Measurements from ENCODE around the gene KIF3A.
A peak's percentile ranks its signal among the peaks of the same experiment; 100 is the strongest.

Gene KIF3A

GRCh38 chr5:132736853-132737833 is at the start of gene KIF3A:
Gene KIF3A, minus strand, starts transcription at chr5:132737546. Its CDS starts 127 bp downstream, at chr5:132737419.
- peak; percentile 97 for DNase-seq

DNA sequence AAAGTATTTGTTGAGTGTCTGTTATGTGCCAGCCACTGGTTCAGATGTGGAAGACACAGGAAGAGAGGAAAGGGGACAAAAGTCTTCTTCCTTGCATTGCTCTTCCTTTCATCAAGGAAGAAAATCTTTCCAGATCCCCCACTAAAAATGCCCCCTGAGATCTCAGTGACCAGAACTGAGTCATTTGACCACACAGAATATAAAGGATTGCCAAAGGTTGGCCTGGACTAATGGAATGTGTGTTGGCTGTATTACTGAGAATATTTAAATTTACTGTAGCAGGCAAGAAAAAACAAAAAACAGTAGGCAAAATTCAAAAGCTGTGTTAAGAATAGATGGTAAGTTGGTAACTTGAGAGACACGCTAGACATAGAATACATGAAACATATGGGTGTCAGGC is 49.7 kb upstream of the KIF3A start:
- no peak for DNase-seq

DNA sequence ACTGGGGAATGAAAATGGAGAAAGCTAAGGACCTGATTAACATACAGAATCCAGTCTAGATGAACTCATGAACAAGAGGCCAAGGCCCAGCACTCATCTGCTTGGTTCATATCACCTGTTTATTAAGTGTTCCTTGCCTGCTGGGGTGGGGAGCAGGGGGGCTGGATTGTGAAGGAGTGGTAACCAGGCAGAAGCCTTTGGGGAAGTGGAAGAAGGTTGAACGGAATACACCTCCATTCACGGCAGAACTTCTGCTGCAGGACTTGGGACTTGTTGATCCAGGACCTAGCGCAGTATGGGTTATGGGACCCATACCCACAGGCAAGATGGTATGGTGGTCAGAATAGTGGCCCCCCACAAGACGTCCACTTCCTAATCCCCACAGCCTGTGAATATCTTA is 48.5 kb upstream of the KIF3A start:
- no peak for DNase-seq

DNA sequence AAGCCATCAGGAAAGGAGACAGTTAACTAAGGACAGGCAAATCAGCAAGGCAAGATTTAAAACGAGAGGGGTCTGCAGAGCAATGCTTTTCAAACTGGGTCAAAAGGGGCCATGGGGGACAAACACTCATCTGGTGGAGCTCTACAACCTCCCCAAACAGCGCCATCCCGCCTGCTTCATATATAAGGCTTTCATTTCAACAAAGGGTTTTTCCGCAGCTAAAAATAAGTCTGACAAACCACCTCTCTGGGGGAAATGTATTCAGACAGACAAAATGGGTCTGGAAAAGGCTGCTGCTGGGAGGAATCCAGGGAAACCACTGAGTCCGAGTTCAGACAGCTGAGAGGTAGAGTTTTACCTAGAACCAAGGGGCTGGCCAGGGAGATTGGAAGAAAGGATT is 48.0 kb upstream of the KIF3A start:
- no peak for DNase-seq

- DNase-seq: no peak
These were observed 44.8 kb upstream of the KIF3A start for GRCh38 chr5:132782101-132782500.

DNA sequence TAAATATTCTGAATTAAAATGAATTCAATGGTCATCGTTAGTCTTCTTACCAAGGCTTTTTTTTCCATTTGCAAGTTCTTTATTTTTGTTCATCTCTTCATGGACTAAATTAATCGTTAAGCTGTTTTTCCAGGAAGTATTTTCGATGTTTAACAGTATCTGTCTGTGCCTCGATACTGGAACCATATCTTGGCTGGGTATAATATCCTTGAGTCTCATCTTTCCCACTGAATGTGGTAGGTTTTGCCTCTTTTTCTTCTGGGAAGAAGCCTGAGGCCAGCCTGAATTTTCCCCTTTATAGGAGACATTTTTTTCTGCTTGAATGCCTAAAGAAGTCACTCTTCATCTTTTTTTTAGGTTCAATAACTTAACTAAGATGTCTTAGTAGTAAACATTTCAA is 43.7 kb upstream of the KIF3A start:
- no peak for DNase-seq

GRCh38 chr5:132780577-132780976 is 43.2 kb upstream of the KIF3A start:
- no peak for DNase-seq

- DNase-seq: no peak
These were observed 42.6 kb upstream of the KIF3A start for GRCh38 chr5:132779961-132780360.

DNA sequence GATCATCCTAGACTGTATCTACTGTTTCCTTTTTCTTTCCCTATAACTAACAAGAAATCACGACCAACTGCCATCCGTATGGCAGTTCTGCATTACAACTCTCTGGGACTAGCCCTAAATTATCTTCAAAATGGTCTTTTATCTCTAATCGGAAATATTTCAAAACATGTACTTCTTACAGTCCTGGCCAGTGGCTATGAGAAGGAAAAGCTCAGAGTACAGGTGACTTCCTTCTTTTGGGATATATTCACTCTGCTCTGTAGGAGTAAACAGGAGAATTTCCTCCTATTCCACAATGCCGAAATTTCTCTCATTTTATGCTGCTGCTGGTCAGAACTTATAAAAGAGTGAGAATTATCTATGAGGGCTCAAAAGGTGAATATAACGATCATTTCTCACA is 41.5 kb upstream of the KIF3A start:
- no peak for DNase-seq

GRCh38 chr5:132778129-132778528 is 40.8 kb upstream of the KIF3A start:
- DNase-seq: no peak

DNA sequence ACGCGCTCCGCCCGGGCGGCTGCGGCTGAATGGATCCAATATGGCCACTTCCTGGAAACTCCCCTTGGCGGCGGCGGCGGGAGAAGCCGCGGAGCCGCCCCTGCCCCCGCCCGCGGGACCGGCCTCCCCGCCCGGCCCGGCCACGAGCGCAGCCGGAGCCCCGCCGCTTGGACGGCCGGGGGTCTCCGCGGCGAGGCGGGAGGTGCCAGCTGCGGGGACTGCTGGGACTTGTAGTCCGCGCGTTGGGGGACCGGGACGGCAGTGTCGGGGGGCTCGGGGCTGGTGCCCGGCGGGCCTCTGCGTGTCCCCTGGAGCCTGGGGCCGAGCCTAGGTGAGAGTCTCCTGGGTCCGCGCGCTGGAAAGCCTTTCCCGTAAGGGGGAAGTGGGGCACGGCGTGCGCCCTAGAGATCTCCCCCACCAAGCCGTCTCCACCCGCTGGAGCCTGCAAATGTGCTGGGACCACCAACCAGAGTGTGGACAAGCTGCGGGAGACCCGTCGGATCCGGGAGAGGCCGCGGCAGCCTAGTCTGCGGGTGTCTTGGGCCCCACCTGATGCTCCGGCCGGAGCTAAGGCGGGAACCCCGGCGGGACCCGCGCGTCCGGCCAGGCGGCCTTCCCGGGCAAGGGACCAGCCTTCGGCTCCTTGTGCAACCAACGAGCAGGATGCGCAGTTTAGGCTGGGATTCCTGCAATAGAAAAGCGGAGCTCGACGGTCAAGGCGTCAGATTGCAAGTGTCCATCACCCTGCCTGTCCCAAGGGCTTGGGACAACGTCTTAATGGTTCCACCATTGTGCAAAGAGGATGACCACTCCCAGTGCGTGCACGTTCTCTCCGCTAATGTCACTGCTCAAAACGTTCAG is 40.1 kb upstream of the KIF3A start, which contains the start of gene SEPTIN8:
Gene SEPTIN8, minus strand, starts transcription at position 31 of the 861 bp plus-strand sequence. CDS start 102 bp downstream, outside the sequence.
- DNase-seq: no peak

- DNase-seq: no peak
These were observed 39.5 kb upstream of the KIF3A start for GRCh38 chr5:132776938-132777208.

DNA sequence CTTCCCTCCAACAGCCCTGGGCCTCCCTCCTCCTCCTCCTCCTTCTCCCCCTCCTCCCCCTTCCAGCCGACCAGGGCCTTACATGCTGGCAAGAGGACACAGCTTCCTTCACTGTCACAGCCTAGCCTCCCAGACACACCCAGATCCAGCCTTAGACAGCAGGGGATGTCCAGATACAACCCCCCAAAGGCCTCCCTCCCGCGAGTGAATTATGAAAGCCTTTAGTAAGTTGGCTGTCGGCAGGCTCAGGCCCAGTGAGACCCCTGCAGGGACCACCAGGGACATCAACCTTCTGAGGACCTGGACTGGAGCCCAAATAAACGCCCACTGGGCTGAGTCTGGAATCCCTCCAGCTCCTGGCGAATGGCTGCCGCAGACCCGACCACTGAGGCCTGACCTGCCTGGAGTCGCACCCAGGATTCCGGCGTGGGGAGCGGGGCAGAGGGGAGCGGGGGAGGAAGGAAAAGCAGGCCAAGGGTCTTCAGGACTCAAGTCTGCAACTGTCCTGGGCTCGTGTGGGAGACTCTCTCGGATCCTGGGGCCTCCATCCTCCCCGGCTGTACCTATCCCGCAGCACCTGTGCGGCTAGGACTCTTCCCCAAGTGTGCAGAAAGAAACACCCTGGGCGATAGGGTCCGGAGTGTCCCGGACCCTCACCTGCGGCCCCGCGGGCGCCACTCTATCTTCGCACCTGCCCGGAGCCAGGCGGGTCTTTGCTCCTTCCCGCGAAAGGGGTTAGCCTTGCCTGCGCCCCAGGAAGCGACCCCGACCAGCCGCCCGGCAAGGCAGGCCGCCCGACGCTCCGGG is 39.0 kb upstream of the KIF3A start:
- DNase-seq: no peak

DNA sequence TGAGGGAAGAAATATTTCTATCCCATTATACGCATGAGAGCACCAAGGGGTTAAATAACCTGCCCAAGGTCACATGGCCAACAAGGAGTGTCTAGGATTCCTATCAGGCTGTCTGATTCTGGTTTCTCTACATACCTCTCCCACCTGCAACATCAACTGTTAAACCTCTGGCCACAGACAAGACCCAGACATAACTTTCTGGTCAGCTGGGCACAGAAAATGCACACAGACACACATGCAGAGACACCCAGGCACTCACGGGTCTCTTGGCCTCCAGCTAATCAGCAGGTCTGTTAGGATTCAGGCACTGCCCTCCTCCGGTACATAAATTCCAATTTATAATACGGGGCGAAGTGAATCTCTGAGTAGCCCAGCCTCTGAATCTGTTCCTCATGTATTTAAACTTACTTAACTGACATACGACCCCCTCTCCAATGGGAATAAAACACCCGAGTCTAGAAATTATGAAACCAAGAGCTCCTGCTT is 38.2 kb upstream of the KIF3A start:
- DNase-seq: no peak

DNA sequence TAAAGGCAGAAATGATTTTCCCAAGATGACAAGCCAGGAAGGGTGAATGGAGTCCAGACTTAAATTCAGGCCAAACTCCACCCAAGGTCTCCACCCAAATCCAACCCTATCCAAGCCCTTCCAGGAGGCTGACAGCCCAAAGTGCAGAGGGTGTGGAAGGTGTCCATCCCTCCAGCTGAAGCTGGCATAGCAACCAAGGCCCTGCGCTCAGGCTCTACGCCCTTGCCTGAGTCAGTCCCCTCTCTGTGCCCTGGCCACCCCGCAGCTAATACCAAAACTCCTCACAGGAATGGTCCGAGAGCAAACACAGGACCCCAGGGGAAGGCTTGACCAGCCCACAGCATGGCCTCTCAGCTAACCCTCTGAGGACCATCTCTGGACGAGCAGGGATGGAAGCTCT is 37.5 kb upstream of the KIF3A start:
- DNase-seq: no peak

DNA sequence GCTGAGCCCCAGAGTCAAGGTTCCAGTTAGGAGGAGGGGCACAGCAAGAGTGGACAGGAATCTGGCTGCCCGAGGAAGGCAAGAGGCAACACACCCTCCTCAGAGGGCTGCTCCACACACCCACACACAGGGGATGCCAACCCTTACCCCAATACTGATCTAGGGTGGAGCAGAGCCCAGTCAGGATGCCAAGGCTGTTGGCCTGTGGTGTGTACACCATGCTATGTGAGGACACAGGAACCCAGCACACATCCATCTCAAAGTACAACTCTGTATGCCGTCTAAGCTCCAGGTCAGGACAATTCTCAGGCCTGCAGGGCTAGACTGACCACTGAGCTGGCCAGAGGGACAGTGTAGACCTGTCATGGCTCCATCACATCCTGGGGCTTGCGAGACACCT is 37.1 kb upstream of the KIF3A start:
- no peak for DNase-seq

DNA sequence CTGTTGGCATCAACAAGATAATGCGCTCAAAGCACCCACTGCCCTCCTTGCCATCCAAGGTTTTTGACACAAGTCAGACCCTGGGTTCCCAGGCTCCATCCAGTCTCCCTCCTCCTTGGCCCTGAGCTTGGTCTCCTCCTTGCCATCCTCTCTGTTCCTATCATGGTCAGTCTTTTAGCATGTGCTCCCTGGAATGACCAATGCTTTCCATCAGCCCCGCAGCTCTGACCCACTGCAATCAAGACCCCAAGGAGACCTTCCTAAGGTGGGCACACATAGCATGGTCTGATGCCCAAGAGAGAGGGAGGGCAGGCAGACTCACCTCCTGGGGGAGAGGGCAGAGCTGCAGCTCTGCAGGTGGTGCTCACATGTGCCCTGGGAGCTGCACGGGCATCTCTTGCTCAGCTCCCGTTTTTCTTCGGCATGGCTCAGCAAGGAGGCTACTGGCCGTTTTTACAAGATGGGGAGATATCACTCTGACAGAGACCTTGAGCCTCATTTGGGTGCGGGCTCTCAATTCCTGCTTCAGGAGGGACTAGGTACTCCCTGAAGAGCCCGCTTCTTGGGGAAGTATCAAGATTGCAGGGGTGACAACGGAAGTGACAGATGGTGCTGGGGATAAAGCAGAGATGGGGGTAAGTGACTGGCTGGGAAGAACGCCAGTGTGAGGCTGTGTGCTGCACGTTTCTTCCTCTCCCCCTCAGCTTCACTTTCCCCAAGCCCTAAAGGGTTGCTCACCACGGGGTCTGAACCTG is 36.4 kb upstream of the KIF3A start:
- DNase-seq: no peak

GRCh38 chr5:132773114-132773513 is 35.8 kb upstream of the KIF3A start:
- DNase-seq: no peak

DNA sequence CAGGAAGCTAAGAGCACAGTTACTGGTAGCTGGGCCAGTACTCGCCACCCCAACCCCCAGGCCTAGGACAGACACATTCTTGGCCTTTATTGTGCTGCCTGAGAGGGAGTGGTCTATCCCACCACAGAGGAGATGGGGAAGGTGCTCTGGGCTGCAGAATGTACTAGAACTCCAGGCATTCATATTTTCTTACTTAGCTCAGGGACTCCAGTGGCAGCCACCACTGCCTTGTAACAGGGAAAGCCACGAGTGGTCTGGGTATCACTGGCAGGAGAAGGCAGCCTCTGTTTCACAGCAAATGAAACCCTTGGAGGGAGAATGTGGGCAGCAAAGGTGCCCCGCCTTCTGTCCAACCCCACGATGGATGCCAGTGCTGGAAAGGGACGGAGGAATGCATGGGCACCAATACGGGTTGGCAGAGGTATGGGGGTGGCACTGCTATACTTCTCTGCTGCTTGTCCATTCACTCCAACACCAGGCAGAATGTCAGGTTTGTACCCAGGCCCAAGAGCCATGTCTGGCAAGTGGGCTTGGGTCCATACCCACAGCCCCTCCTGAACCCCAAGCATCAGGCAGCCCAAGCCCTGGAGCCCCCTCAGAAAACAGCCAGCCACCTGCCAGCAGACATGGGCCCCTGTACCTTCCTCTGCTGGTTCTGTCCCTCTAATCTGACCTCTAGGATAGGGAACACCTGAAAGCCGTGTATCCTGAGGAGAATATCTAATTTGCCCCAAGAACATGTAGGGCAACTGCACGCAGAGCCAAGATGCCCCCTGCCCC is 35.1 kb upstream of the KIF3A start:
- DNase-seq: no peak

- no peak for DNase-seq
These were observed 34.2 kb upstream of the KIF3A start for GRCh38 chr5:132771503-132771998.
